Upper lobe of left lung (tissue), 6 donors: ENCODE results near the gene PCDHA7. TPM values are rescaled to one million over a fixed set of nuclear protein-coding genes. Genes with fewer than 3 reads are reported as not detected.
A peak's percentile ranks its signal among the peaks of the same experiment; 100 is the strongest.

Experiments
- ATAC-seq, 2 donors: fragments of 200-7000 bp; cut with Tn5 transposase; one replicate each; pipeline ENCODE4 v1.9.1; 2022; ENCODE audit warnings: mild to moderate bottlenecking in 2 of 2, moderate library complexity in 2 of 2; ENCODE audit not compliant: low FRiP score in 2 of 2
- DNase-seq, 2 donors: peaks; one replicate each; pipeline ENCODE4 v3.0.0-alpha.2; 2019 to 2020
- H3K27ac ChIP-seq, 4 donors: fragments of 200-600 bp; sonication (generic); one replicate each; pipeline ENCODE4 v1.5.1; 2016 to 2019
- H3K27me3 ChIP-seq, 4 donors: fragments of 200-600 bp; sonication (generic); one replicate each; pipeline ENCODE4 v1.5.1; 2017 to 2019
- H3K36me3 ChIP-seq, 4 donors: fragments of 200-600 bp; sonication (generic); one replicate each; pipeline ENCODE4 v1.5.1; 2016 to 2019
- H3K4me1 ChIP-seq, 4 donors: fragments of 200-600 bp; sonication (generic); one replicate each; pipeline ENCODE4 v1.5.1; 2018 to 2019
- H3K4me3 ChIP-seq, 4 donors: fragments of 200-600 bp; sonication (generic); one replicate each; pipeline ENCODE4 v1.5.1; 2017 to 2019; ENCODE audit warnings: mild to moderate bottlenecking in 2 of 4, moderate library complexity in 1 of 4
- H3K9me3 ChIP-seq, 4 donors: fragments of 200-600 bp; sonication (generic); one replicate each; pipeline ENCODE4 v1.5.1; 2018 to 2019
- CTCF ChIP-seq, 6 experiments: fragments of 450-650 bp in 4 of 6; fragments of 200-600 bp in 2 of 6; sonication (generic) in 2 of 6; IDR thresholded peaks; one replicate each; pipeline ENCODE4 v1.5.1; 2016 to 2019; ENCODE audit warnings: antibody characterized with exemption in 6 of 6
- EP300 ChIP-seq, 4 donors: sonication (generic); formaldehyde crosslinking; IDR thresholded peaks; one replicate each; pipeline ENCODE4 v1.5.1; 2017; ENCODE audit warnings: antibody characterized with exemption in 4 of 4, control low read depth in 2 of 4
- POLR2A ChIP-seq, 4 donors: fragments of 450-650 bp; IDR thresholded peaks; one replicate each; pipeline ENCODE4 v1.5.1; 2016 to 2017; ENCODE audit warnings: antibody characterized with exemption in 4 of 4, mild to moderate bottlenecking in 2 of 4
- POLR2AphosphoS5 ChIP-seq, 2 donors: sonication (generic); formaldehyde crosslinking; IDR thresholded peaks; one replicate each; pipeline ENCODE4 v1.5.1; 2017; ENCODE audit warnings: antibody characterized with exemption in 2 of 2
- WGBS, 2 donors: methylation state at CpG; one replicate each; pipeline ENCODE4 v1.1.5; 2017 to 2018; 5-methylcytosine and 5-hydroxymethylcytosine counted together
- total RNA-seq, 6 donors: library from RNA; depleted of rRNA in 4 of 6; stranded (reverse); fragments of >200 nt in 4 of 6; gene quantifications; one replicate each; pipeline versions ENCODE4 v1.1.0 to v1.2.1, GENCODE V29; 2016 to 2021
- donor health status: DM: no; HTN: no; CAD: no; lungs with moderate emphysema.
- donor health status: DM: no; HTN: yes; CAD: no; lungs with severe emphysema.

PCDHA7 gene
- total RNA-seq, 6 donors from 2014 or later, result 0.46 to 3.1 (median 0.57) TPM

DNA sequence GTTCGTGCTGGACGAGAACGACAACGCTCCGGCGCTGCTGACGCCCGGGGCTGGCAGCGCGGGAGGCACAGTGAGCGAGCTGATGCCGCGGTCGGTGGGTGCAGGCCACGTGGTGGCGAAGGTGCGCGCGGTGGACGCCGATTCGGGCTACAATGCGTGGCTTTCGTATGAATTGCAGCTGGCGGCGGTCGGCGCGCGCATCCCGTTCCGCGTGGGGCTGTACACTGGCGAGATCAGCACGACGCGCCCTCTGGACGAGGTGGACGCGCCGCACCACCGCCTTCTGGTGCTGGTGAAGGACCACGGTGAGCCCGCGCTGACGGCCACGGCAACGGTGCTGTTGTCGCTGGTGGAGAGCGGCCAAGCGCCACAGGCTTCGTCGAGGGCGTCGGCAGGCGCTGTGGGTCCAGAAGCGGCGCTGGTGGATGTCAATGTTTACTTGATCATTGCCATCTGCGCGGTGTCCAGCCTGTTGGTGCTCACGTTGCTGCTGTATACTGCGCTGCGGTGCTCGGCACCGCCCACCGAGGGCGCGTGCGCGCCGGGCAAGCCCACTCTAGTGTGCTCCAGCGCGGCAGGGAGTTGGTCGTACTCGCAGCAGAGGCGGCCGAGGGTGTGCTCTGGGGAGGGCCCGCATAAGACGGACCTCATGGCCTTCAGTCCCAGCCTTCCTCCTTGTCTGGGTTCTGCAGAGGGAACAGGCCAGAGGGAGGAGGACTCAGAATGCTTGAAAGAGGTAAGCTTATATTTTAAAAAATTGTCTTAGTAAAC is 50.0 kb downstream of the PCDHA7 start:
- H3K27ac ChIP-seq, result no peak overlapping the region
- no peak for DNase-seq
- H3K9me3 ChIP-seq, result peaks cover 0 to 28% (median 16%) of the 10 kb centered on the region in 4 donors

More for the DNA sequence above, 50.0 kb downstream of the PCDHA7 start:
- Histone ChIP-seq H3K4me1 (no peaks in the 10 kb centered on the region), H3K36me3 (no peaks in the 10 kb centered on the region), H3K4me3 (no peak overlapping the region), H3K27me3 (peaks cover 0 to 4% (median 0%) of the 10 kb centered on the region in 4 donors)
- ATAC-seq, result peak in 1 of 2 donors; percentile 24
- WGBS, 2 donors, result 44 to 63% methylated on average over 39 to 53 of the region's 79 CpGs
- no peak for TF ChIP-seq POLR2AphosphoS5 (IDR thresholded peaks at IDR 0.05)
- no peak for TF ChIP-seq EP300 (IDR thresholded peaks at IDR 0.05)
- TF ChIP-seq CTCF (IDR thresholded peaks at IDR 0.05), result no peak
- no peak for TF ChIP-seq POLR2A (IDR thresholded peaks at IDR 0.05)

Other genes with a start within 250 kb of the PCDHA7 start
- 100 to 1,000 TPM in 4 of 6 donors, 10 to 100 TPM in 2; 27.3 to 195 (median 102) TPM for gene CD14, start 201.1 kb upstream of the PCDHA7 start, total RNA-seq
- 10 to 100 TPM; 11.8 to 99.7 (median 31.3) TPM for gene TMCO6, start 194.8 kb upstream of the PCDHA7 start, total RNA-seq
- gene NDUFA2, start 186.6 kb upstream of the PCDHA7 start, total RNA-seq, result 10 to 100 TPM; 26.2 to 59.6 (median 51.8) TPM
- gene IK, start 186.4 kb upstream of the PCDHA7 start, total RNA-seq, result 100 to 1,000 TPM in 2 of 6 donors, 10 to 100 TPM in 4; 72.2 to 153 (median 83.5) TPM
- 10 to 100 TPM; 23.2 to 44.0 (median 24.5) TPM for gene WDR55, start 169.4 kb upstream of the PCDHA7 start, total RNA-seq
- 1 to 10 TPM in 5 of 6 donors, under 1 TPM in 1; 0.92 to 3.6 (median 1.6) TPM for gene DND1, start 160.7 kb upstream of the PCDHA7 start, total RNA-seq
- gene HARS1, start 142.9 kb upstream of the PCDHA7 start, total RNA-seq, result 10 to 100 TPM; 40.7 to 57.6 (median 44.6) TPM
- gene HARS2, start 142.8 kb upstream of the PCDHA7 start, total RNA-seq, result 100 to 1,000 TPM in 1 of 6 donors, 10 to 100 TPM in 5; 19.7 to 136 (median 24.2) TPM
- 10 to 100 TPM; 18.5 to 49.9 (median 35.0) TPM for gene ZMAT2, start 133.8 kb upstream of the PCDHA7 start, total RNA-seq
- gene PCDHA1, start 48.1 kb upstream of the PCDHA7 start, total RNA-seq, result under 1 TPM in 1 of 6 donors, not detected in 5; 0.13 TPM
- gene PCDHA2, start 39.4 kb upstream of the PCDHA7 start, total RNA-seq, result under 1 TPM in 3 of 6 donors, not detected in 3; 0.13 to 0.78 (median 0.30) TPM
- gene PCDHA3, start 33.2 kb upstream of the PCDHA7 start, total RNA-seq, result 1 to 10 TPM in 4 of 6 donors, under 1 TPM in 2; 0.61 to 1.6 (median 1.0) TPM
- 1 to 10 TPM; 1.4 to 4.2 (median 2.0) TPM for gene PCDHA4, start 27.2 kb upstream of the PCDHA7 start, total RNA-seq
- 1 to 10 TPM in 3 of 6 donors, under 1 TPM in 3; 0.15 to 1.4 (median 0.72) TPM for gene PCDHA5, start 12.7 kb upstream of the PCDHA7 start, total RNA-seq
- gene PCDHA6, start 6.3 kb upstream of the PCDHA7 start, total RNA-seq, result 1 to 10 TPM in 2 of 6 donors, under 1 TPM in 4; 0.44 to 2.1 (median 0.63) TPM
- gene PCDHA8, start 6.9 kb downstream of the PCDHA7 start, total RNA-seq, result 1 to 10 TPM in 2 of 6 donors, under 1 TPM in 4; 0.23 to 2.1 (median 0.55) TPM
- gene PCDHA9, start 14.1 kb downstream of the PCDHA7 start, total RNA-seq, result 1 to 10 TPM in 2 of 6 donors, under 1 TPM in 4; 0.11 to 1.2 (median 0.28) TPM
- gene PCDHA10, start 21.6 kb downstream of the PCDHA7 start, total RNA-seq, result 1 to 10 TPM in 5 of 6 donors, under 1 TPM in 1; 0.30 to 7.6 (median 2.2) TPM
- 1 to 10 TPM in 4 of 6 donors, under 1 TPM in 2; 0.61 to 5.2 (median 1.9) TPM for gene PCDHA11, start 34.7 kb downstream of the PCDHA7 start, total RNA-seq
- 10 to 100 TPM in 2 of 6 donors, 1 to 10 TPM in 4; 3.3 to 12.1 (median 7.3) TPM for gene PCDHA12, start 41.0 kb downstream of the PCDHA7 start, total RNA-seq
- 1 to 10 TPM in 4 of 6 donors, under 1 TPM in 2; 0.44 to 5.2 (median 1.2) TPM for gene PCDHA13, start 47.9 kb downstream of the PCDHA7 start, total RNA-seq
- gene PCDHAC1, start 92.0 kb downstream of the PCDHA7 start, total RNA-seq, result 1 to 10 TPM; 3.9 to 7.6 (median 5.9) TPM
- 10 to 100 TPM in 4 of 6 donors, 1 to 10 TPM in 2; 5.4 to 23.0 (median 10.6) TPM for gene PCDHAC2, start 132.2 kb downstream of the PCDHA7 start, total RNA-seq
- 1 to 10 TPM in 1 of 6 donors, under 1 TPM in 5; 0.09 to 1.0 (median 0.19) TPM for gene PCDHB1, start 217.1 kb downstream of the PCDHA7 start, total RNA-seq